NOMO-1 treated with dmso at 0.1 percent for 144 hours (cell line): ENCODE results near the gene HPCA.
A peak's percentile ranks its signal among the peaks of the same experiment; 100 is the strongest.

Experiments used
- DNase-seq: peaks from one replicate; lab custom pipeline; 2025; ENCODE audit not compliant: unreplicated experiment; lab: John Stamatoyannopoulos, UW

HPCA gene

DNA sequence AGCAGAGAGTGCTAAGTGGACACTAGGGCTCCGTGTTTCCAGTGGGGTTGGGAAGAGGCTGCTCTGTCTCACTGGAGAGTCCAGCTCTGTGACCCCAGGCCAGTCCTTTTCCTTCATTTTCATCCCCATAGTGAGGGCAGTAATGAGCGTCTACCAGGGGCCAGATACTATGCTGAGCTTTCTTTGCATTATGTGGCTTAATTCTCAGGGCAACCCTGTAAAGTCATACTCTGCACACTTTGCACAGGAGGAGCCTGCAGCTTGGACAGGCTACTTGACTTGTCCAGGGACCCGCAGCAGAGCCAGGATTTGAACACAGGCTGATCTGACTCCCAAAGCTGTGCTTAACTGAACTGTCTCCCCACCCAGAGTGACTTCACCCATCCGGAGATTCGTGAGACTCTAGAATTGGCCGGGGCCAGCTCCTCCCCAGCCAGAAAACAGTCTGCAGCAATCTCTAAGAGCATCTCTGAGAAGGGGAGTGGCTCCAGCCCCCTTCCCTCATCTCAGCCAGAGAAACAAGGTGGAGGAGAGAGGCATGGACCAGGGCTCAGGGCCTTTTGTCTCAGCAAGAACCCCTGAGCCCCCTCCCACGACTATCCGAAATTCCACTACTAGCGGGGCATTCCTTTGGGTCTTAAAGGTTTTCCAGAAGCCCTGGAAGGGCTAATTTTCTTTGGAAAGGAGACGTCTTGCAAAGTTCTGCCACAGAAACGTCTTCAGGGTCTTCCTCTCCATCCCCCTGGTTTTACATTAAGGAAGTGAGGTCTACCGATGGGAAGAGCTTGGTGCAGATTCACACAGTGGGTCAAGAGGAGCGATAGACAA is 14.7 kb upstream of the HPCA start:
- no peak for DNase-seq

DNA sequence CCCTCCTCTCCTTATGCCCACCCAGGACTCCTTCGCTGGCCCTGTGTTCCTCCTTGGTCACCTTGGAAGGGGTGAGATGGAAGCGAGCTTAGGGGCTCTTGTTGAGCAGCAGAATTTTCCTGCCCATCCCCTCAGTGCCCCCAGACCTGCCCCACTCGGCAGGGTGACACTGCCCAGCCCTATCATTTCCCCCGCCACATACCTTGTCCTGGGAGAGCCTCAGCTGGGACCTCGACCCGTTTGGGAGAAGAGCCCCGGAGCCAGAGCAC is 14.2 kb upstream of the HPCA start:
- DNase-seq: no peak

DNA sequence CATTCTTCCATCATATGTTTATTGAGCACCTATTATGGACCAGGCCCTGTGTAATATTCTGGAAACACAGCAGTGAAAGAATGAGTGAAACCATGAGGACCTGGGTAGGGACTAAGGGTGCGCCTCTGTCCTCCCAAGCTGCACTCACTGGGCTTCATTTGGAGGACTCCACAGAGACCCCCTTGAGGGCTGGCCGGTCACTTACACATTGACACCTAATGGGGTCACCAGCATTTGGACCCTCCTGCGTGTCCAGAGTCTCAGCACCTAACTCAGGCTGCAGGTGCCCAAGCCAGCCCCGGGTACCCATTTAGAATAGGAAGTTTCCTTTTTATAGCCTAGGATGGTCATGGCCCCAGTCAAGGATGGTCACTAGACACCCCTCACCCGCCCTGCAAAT is 12.8 kb upstream of the HPCA start:
- DNase-seq: no peak

DNA sequence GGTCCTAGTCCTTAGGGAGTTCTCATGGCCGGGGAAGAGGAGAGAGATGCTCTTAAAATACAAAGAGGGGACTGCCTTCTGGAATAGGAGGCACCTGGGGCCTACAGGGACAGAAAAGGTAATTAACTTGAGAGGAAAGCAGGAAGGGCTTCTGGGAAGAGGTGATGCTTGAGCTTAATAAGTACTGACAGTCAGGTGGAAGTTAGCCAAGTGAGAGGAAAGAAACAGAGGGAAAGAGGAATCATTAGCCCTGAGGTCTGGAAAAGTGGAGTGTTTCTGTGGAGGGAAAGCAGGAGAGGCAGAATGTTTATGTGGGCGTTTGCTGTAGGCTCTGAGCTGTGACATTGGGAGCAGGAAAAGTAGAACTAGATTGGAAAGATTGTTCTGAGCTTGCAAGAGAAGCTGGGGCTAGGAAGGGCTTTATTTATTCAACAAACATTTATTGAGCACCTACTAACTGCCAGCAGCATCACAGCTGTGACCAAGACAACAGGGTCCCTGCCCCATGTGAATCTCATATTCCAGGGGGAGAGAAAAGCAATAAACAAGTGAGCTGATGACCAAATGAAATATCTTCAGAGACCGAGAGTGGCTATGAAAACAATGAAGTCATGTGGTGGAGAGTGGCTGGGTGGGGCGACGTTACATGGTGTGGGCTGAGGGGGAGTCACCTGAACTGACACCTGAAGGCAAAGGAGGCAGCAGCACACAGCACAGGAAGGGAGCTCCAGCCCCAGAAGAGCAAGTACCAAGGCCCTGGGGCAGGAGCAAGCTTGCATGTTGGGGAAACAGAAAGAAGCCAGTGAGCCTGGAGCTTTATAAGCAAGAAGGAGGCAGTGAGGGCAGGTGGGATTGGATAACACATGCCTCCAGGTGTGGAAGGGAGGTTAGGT is 11.2 kb upstream of the HPCA start:
- DNase-seq: no peak

DNA sequence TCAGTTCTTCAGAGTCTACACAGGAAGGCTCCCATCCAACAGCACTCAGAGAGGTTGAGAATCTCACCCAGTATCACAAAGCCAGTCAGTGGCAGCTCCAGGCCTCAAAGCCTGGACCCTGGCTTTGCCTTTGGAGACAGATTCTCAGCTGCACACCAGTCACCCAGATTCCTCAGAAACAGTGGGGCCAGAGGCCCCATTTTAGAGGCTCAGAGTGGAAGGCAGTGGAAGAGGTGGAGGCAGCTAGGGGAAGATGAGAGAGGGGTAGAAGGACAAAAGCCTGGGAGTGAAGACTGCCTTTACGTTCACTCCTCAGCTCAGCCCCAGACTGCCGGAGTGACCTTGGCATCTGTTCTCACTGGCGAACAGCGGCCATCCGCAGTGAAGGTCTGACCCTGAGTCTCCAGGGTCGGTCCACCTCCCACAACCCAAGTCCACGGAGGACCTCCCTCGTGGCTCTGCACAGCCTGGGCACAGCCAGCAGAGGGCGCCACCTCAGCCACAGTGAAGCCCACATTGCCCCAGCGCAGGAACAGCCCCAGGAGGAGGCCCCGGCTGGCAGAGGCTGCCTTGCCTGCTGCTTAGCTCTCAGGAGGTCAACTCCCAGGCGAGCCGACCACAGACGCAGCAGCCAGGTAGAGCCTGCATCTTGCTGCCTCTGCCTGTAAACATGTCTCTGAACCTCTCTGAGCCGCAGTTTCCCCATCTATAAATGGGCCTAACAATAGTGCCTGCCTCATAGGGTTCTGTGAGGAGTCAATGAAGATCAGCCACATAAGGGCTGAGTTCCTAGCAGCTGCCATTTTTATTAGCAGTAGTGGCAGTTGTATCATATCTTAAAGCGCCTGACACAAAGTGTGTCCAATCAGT is 9.7 kb upstream of the HPCA start:
- peak; percentile 24 for DNase-seq

DNA sequence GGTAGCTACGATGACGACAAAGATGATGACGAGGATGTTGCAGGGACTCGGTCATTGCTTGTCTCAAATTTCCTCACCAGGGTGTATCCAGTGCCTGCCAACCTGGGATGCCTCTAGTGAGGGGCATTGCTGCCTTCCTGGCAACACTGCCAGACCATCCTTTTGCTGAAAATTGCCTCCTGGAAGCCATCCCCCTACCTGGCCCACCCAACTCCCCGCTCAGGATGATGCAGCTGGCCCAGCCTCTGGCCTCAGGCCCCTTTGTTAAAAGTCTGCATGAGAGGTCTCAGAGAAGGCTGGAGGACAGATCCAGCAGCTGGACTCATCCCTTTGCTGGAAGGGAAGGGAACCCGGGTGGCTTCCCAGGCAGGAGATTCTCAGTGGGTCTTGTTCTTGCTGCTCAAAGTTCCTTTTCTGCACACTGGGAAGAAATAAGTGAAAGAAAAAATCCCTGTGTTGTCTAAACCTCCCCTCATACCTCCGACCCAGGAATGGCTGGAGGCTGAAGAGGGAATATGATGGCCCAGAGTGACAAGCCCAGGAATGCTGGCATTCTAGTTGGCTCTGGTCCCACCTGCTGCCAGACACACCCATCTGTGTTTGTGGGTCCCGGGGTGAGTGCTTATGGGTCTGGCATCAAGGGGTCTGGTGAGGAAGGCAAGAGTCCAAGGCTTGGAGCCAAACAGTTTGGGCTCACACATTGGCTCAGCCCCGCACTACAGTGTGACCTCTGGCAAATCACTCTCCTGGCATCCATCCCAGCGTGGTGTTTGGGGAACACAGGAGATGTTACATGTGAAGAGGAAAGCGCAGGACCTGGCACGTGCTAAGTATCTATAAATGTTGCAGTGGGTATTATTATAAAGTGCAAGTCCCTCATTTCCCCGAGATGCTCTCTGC is 8.8 kb upstream of the HPCA start:
- DNase-seq: no peak

DNA sequence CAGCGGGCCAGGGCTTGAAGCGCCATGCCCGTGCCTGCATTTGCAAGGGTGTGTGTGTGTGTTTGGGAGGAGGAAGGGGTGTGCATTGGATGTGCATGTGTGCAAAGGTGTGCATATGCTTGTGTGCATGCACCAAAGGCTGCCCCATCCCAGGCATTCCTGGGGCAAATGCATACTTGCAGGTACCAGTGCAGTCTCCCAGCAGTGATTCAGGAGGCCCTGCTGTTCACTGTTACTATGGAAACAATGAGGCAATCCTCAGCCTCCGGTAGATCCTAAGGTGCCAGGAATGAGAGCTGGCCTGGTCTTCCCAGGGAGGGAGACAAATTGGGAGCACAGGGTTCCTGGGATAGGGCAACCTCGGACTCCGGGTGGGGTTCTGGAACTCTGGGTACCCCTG is 8.1 kb upstream of the HPCA start:
- no peak for DNase-seq

DNA sequence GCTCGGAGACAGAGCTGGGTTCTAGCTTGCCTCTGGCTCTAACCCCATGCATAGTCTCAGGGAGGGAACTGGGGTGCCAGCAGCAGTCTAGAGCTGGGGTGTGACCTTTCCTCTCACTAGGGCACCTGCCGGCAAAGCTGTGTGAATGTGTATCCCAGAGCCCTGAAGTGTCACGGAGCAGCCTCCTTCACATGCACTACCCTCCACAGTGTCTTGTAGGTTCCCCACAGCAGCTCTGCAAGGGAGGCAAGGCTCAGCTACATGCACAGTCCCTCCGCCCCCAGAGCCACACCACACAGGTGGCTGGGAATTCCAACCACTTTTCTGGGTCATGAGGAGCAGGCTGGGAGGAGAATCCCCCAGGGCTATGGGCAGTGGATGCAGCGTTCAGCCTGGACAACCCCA is 7.7 kb upstream of the HPCA start:
- no peak for DNase-seq

DNA sequence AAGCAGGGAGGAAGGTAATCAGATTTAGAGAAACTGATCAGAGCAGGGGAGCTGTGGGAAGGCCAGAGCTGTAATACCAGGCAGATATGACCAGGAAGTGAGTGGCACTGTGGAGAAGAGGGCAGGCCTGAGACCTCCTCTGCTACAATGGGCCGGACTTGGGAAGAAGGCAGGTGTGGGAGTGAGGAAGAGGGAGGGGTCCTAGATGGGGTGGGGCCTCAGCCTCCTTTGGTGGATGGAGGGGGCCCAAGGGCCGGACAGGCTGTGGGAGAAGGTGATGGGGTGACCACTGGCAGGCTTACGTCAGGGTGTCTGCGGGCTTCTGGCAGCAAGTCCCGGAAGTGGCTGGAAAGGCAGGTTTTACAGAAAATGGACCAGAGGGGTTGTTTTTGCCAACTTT is 5.0 kb upstream of the HPCA start:
- no peak for DNase-seq

DNA sequence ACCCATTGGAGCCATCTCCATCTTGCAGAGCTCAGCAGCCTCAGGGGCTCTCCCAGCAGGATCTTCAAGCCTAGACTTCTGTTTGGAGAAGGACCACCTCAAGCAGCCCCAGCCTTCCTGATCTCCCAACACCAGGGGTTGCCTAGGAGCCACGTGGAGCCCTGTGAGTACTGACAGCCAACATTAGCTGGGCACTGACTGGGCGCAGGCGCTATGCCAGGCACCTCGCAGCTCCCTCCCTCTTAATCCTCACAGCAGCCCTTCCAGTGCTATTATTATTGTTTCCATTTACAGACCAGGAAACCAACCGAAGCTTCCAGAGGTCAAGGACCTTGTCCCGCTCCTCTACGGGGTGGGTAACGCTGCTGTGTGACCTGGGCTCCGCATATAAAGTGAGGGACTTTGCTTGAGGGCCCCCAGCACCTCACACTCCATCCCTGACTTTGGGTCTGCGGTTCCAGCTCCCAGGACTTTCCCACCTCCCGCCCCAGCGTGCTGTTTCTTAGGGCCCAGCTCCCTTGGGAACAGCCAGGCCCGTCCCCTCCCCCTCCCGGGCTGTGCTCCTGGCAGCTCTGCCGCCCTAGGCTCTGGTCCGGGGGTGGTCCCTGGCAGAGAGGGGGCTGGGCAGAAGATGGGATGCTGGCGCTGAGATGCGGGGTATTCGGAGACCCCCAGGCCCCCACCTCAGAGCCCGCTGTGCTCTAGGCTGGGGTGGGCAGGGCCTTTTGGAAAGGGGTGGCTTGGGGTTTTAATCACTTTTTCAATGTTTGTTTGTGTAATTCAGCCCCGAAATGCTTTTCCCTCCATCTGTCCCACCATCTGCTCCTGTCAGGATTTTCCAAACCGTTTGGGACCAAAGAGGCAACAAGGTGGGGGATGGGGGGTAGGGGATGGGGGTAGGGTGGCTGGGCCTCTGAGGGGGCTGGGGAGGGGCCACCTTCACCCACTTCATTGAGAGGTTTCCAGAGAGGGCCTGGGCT is 4.1 kb upstream of the HPCA start:
- no peak for DNase-seq

DNA sequence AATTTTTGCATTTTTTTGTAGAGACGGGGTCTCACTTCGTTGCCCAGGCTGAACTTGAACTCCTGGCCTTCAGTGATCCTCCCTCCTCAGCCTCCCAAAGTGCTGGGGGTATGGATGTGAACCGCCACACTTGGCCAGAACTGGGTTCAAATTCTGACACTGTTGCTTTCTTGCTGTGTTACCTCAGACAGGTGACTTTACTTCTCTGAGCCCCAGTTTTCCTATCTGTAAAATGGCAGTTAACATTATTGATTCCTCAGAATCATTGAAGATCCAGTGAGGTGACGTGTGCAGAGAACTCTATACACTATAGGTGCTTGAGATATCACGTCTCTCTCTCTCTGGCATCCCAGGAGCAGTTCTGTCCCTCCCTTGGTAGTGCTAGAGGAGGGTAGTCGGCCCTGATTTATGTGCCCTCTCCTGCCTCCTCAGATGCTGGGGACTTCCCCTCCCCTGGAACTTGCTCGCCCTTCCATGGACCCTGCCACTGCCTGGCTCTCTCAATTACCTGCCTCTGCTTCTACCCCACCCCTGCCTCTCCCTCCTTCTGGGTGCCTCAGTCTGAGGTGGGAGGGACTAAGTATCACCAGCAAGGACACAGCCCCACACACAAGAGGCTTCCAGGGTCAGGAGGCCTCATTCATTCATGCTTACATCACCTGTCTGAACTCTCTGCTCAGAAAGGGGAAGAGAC is 2.8 kb upstream of the HPCA start:
- no peak for DNase-seq

DNA sequence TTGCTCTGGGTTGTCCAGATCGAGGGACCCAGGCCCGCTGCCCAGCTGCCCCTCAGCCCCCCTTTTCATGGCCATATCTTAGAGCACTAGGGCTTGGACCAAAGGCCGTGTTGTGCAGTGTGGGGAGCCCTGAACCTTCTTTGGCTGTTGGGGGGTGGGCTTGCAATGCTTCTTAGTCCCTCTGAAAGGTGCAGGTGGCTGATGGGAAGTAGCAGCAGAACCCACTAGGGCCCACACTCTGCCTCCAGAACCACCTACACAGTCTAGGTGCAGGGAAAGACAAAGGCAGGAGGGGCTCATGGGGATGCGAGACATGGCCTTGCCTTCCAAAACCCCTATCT is 2.3 kb upstream of the HPCA start:
- no peak for DNase-seq

DNA sequence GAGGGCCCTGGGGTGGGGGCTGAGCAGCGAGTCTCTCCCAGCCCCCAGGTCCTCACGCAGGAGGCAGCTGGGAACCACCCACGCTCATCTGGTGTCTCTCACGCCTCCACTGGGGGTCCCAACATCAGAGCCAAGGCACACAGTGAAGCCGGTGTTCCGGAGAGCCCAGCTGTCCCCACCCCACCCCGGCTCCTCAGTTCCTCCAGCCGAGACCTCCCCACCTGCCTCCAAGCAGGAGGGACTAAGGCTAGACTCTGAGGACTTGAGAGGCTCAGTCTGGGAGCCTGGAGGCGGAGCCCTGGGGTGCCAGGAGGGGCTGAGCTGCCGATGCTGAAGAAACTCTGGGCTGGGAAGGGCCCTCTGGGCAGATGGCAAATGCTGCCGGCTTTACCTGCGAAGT is 1.6 kb upstream of the HPCA start:
- DNase-seq: no peak

DNA sequence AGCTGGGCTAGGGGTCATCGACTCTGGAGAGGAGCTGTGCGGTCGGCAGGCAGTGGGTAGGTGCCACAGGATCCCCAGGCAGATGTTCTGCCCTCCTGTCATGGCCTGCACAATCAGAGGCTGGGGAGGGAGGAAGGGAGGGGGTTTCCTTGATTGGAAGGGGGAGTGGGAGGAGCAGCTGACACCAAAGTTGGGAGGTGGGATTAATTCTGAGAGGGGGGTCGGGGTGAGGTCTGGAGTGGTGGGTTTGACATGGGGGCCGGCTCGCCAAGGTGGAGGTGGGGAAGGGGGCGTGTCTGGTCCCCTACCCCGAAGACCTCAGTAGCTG is 651 bp upstream of the HPCA start:
- DNase-seq: no peak

DNA sequence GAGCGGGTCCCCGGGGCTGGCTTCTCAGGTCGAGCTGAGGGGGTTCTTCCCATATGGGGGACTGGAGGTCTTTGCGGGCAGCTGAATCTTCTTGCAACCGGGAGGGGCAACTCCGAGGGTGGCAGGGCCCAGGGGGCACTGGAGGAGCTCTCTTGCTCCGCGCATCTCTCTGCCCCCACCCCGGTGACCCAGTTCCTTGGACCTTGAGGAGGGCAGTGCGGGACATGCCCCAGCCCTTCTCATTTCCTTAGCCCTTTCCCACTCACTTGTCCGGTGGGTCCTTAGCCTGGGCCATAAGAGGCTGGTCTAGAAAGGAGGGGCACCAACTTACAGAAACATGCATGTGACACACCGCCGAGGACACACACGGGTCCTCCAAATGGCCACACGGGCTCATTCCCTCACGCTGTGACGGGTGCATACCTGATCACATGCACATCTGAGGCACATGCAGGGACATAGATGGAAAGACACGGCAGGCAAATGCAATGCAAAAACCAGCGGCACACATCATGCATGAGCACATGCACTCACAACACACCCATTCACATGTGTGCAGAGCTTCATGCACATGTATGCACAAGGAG is 630 bp downstream of the HPCA start:
- DNase-seq: no peak

DNA sequence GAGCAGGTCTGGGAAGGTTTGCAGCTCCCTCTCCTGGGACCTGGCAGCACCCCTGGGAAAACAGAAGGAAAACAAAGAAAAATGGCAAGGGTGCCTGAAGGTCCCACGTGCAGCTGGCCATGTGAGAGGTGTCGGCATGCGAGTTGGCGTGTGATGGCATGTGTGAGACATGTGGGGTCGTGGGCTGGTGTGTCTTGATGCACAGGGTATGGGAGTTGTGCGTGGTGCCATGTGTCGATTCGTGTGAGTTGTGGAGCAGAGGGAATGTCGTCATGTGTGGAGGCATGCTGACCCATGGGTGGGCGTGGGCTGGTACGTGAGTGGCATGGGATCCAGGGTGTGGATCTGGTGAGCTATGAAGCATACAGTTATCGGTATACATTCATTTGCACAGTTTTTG is 1.3 kb downstream of the HPCA start:
- DNase-seq: no peak

DNA sequence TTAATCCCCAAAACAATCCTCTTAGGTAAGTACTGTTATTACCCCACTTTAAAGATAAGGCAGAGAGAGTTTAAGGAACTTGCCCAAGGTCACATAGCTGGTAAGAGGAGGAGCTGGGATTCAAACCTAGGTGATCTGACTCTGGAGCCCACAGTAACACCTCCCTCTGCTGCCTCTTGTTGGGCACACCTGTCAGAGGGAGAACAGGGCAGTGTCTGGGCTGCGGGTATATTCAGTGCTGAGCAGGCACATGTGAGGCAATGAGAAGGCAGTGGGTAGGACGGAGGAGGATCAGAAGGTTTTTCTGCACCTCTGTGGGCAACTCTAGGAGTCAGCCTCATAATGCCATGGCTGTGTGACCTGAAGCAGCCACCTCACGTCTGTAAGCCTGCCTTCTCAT is 1.8 kb downstream of the HPCA start:
- no peak for DNase-seq

DNA sequence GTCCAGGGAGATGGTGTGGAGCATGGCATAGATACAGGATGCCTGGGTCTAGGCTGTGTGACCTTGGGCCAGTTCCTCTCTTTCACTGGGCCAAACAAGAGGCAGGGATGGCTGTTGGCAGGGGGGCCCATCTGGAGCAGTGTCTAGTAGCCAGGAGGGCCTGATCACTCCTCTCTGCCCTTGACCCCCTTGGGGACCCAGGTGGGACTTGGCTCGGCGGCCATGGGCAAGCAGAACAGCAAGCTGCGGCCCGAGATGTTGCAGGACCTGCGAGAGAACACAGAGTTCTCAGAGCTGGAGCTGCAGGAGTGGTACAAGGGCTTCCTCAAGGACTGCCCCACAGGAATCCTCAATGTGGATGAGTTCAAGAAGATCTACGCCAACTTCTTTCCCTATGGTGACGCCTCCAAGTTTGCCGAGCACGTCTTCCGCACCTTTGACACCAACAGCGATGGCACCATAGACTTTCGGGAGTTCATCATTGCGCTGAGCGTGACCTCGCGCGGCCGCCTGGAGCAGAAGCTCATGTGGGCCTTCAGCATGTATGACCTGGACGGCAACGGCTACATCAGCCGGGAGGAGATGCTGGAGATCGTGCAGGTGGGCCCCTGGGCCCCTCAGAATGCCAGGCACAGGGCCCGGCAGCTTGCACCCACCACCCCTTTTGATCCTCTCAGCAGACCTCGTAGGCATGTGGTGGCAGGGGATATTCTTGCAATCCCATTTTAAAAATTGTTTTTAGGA is 2.6 kb downstream of the HPCA start:
- no peak for DNase-seq
